22Rv1 (cell line): ENCODE data around the gene PRPF31.

Experiments
- H3K27ac ChIP-seq: fragments of 450-650 bp; 2 replicates; pipeline ENCODE4 v1.5.1; 2017
- ZFX ChIP-seq: fragments of 450-650 bp; IDR thresholded peaks from 2 replicates; pipeline ENCODE4 v1.6.1; 2017; ENCODE audit warnings: antibody characterized with exemption, borderline replicate concordance
- TF ChIP-seq, protein P1 (sequence below): fragments of 450-650 bp; IDR thresholded peaks from 2 replicates; pipeline ENCODE4 v1.5.1; 2017; ENCODE audit warnings: mild to moderate bottlenecking

PRPF31 gene

DNA sequence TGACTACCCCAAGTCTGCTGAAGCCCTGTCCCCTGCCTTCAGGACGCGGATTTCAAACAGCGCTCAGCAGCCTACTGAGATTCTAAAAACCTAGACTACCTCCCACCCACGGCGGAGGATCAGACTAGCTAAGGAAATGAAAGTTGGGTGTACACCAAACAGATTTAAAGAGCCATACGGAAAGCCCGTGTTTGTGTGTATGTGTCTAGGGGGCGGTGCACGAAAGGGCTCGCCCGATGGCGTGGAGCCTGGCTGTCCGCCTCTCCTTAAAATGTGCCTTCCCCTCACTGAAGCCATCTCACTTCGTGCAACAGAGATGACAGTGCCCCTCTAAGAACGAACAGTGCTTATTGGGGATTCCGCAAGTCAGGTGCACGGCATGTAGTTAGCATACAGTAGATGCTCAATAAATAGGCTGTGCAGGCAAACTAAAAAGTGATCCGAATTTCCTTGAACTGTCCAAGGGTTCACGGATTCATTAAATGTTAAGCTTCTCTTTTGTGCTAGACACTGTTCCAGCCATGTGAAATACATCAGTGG lies 43.3 kb downstream of the PRPF31 start:
- TF ChIP-seq ZFX = no peak
- TF ChIP-seq, protein P1, sequence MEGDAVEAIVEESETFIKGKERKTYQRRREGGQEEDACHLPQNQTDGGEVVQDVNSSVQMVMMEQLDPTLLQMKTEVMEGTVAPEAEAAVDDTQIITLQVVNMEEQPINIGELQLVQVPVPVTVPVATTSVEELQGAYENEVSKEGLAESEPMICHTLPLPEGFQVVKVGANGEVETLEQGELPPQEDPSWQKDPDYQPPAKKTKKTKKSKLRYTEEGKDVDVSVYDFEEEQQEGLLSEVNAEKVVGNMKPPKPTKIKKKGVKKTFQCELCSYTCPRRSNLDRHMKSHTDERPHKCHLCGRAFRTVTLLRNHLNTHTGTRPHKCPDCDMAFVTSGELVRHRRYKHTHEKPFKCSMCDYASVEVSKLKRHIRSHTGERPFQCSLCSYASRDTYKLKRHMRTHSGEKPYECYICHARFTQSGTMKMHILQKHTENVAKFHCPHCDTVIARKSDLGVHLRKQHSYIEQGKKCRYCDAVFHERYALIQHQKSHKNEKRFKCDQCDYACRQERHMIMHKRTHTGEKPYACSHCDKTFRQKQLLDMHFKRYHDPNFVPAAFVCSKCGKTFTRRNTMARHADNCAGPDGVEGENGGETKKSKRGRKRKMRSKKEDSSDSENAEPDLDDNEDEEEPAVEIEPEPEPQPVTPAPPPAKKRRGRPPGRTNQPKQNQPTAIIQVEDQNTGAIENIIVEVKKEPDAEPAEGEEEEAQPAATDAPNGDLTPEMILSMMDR = no peak
- H3K27ac ChIP-seq = peak overlapping the region; percentile 97

- TF ChIP-seq ZFX = no peak
- TF ChIP-seq, protein P1 = peak; percentile 44
- H3K27ac ChIP-seq = peak within 1 kb of the TSS; percentile 97
These were observed 44.0 kb downstream of the PRPF31 start, which contains the start of gene LENG1 for GRCh38 chr19:54159352-54160181. Gene LENG1 (minus strand): TSS chr19:54159721. CDS start chr19:54159695, 26 bp downstream.

- peak overlapping the region; percentile 97 for H3K27ac ChIP-seq
- no peak for TF ChIP-seq ZFX
- TF ChIP-seq, protein P1 = no peak
These were observed 44.7 kb downstream of the PRPF31 start for GRCh38 chr19:54160182-54160811.

GRCh38 chr19:54160854-54161253 lies 45.3 kb downstream of the PRPF31 start:
- peak overlapping the region; percentile 97 for H3K27ac ChIP-seq

GRCh38 chr19:54162241-54162805 lies 46.8 kb downstream of the PRPF31 start:
- peak overlapping the region; percentile 97 for H3K27ac ChIP-seq
- TF ChIP-seq ZFX = no peak
- TF ChIP-seq, protein P1 = no peak

More at GRCh38 chr19:54160854-54161253, 45.3 kb downstream of the PRPF31 start:
- no peak for TF ChIP-seq ZFX
- TF ChIP-seq, protein P1 = no peak

- TF ChIP-seq, protein P1 = no peak
- TF ChIP-seq ZFX = no peak
- peak overlapping the region; percentile 97 for H3K27ac ChIP-seq
These were observed 47.3 kb downstream of the PRPF31 start for GRCh38 chr19:54162884-54163283.
